SU-DHL-6 (cell line): Measurements from ENCODE around the gene SKIDA1.

Experiments
- CTCF ChIP-seq: fragments of 200-600 bp; sonication (generic); IDR thresholded peaks from one replicate; pipeline ENCODE4 v1.5.1; 2017; ENCODE audit warnings: antibody characterized with exemption, mild to moderate bottlenecking, low read length, moderate library complexity; ENCODE audit not compliant: insufficient read depth, poor library complexity, severe bottlenecking
- EZH2phosphoT487 ChIP-seq: fragments of 200-600 bp; sonication (generic), shearing (Covaris generic); conservative IDR thresholded peaks from 2 replicates; pipeline ENCODE4 v1.6.1; 2018; ENCODE audit warnings: mild to moderate bottlenecking, antibody characterized with exemption, low read length, moderate library complexity, mixed read lengths

- TF ChIP-seq CTCF: no peak
- TF ChIP-seq EZH2phosphoT487: no peak
Observed at GRCh38 chr10:21524131-21524525, 1.4 kb downstream of the SKIDA1 start.
